ENCODE results near the gene TXNDC2.

The TXNDC2 gene

DNA sequence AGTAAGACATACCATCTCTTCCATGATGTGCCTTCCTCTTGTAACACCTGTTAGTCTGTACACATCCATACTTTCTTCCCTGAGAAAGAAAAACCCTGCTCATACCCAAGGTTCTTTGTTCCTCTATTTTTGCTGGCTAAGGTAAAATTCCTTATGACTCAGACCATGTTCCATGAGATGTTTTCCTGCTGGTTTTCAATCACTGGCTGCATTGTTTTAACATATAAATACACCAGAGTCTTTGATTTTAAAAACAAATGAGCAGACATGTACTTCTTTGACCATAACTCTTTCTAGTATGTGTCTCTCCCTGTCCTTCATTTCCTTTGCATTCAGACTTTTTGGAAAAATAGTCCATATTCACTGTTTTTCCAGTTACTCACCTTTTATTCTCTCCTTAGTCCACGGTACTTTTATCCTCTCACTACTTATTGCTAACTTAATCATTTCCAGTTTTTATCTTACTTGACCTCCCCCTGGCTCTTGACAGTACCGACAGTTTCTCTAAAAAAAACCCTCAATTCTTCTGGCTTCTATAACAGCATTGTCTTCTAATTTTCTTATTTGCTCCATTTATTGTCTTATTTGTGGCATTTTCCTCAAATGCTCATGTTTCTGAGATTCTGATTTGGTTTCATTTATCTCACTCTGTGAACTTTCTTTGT lies 32.4 kb downstream of the TXNDC2 start:
- peak overlapping the region in 1 of 2 donors; percentile 21 for H3K27ac ChIP-seq

DNA sequence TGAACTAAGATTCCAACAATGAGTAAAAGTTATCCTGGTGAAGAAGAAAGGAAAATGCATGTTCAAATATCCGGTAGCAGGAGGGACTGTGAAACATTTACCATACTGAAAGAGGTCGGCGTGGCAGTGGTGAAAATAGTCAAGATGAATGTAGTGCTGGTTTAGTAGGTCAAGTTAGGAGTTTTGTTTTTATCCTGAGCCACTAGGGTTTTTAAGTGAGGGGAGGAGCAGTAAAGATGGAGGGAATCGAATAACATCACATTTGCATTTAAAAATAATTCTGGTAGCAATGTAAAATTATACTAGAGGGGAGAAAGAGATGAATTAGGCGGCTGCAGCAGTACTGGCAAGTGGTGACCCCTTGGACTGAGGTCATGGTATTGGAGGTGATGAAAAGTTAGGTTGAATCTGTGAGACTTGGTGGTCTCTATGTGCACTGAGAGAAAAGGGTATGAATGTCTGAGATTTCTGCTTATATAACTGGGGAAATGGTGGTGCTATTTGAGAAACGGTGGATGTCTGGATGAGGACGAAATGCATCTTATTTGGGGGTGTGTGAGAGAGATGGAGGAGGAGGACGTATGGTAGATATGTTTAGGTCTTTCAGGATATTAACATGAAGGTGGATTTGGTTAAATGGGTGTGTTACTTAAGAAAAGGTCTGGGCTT lies 33.9 kb downstream of the TXNDC2 start:
- Histone ChIP-seq H3K27ac (no peak overlapping the region), H3K4me3 (peak overlapping the region; percentile 6)
- DNase-seq (ENCODE audit: low spot score): no peak
- TF ChIP-seq CTCF (IDR thresholded peaks at IDR 0.05): no peak

More for the DNA sequence above, 32.4 kb downstream of the TXNDC2 start:
- DNase-seq (ENCODE audit: low spot score): no peak
- peak overlapping the region; percentile 7 for H3K4me3 ChIP-seq
- TF ChIP-seq CTCF (IDR thresholded peaks at IDR 0.05): no peak

- Histone ChIP-seq H3K27ac (peak overlapping the region in 1 of 2 donors; percentile 20), H3K4me3 (no peak overlapping the region)
- DNase-seq (ENCODE audit: low spot score): no peak
- no peak for TF ChIP-seq CTCF (IDR thresholded peaks at IDR 0.05)
These were observed 37.0 kb downstream of the TXNDC2 start for GRCh38 chr18:9922592-9923311.

GRCh38 chr18:9924371-9924943 lies 38.7 kb downstream of the TXNDC2 start:
- no peak for DNase-seq (ENCODE audit: low spot score)
- no peak for TF ChIP-seq CTCF (IDR thresholded peaks at IDR 0.05)
- peak overlapping the region; percentile 10 for H3K4me3 ChIP-seq
- H3K27ac ChIP-seq: peak overlapping the region; percentile 4 to 60

- peak overlapping the region; percentile 39 to 60 for H3K27ac ChIP-seq
- no peak for DNase-seq (ENCODE audit: low spot score)
- no peak for TF ChIP-seq CTCF (IDR thresholded peaks at IDR 0.05)
- no peak overlapping the region for H3K4me3 ChIP-seq
These were observed 39.6 kb downstream of the TXNDC2 start for GRCh38 chr18:9925369-9925768.

- no peak for TF ChIP-seq CTCF (IDR thresholded peaks at IDR 0.05)
- no peak for DNase-seq (ENCODE audit: low spot score)
- Histone ChIP-seq H3K27ac (peak overlapping the region; percentile 27 to 43), H3K4me3 (no peak overlapping the region)
These were observed 40.0 kb downstream of the TXNDC2 start for GRCh38 chr18:9925795-9926194.

All from coronary artery (tissue), 2 donors.